DND-41 (cell line): ENCODE results near the gene IST1.

ENCODE experiments used
- CTCF ChIP-seq: IDR thresholded peaks from 2 replicates; pipeline ENCODE4 v1.5.1; 2012; ENCODE audit warnings: borderline replicate concordance, low read length, moderate library complexity, mild to moderate bottlenecking; ENCODE audit not compliant: poor library complexity, severe bottlenecking; ENCODE audit errors: extremely low read depth
- EZH2 ChIP-seq: IDR thresholded peaks from 3 replicates; pipeline ENCODE4 v1.6.1; 2012; ENCODE audit warnings: borderline replicate concordance, low read depth, mild to moderate bottlenecking, moderate library complexity, low read length, inconsistent platforms; ENCODE audit not compliant: severe bottlenecking

DNA sequence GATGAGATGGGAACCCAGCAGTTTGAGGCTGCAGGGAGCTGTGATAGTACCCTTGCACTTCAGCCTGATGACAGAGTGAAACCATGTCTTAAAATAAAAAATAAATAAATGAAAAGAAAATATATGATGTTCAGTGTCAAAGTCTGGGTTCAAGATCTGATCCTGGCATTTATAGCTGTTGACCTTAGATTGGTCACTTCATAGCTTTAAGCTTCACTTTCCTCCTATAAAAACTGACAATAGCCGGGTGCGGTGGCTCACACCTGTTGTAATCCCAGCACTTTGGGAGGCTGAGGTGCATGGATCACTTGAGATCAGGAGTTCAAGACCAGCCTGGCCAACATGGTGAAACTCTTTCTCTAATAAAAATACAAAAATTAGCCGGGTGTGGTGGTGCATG, 6.2 kb upstream of the IST1 start:
- TF ChIP-seq EZH2: no peak
- no peak for TF ChIP-seq CTCF
